Suprapubic skin (tissue), 4 donors: Measurements from ENCODE around the gene PARD3B. TPM values are rescaled to one million over a fixed set of nuclear protein-coding genes. Genes with fewer than 3 reads are reported as not detected.

ENCODE experiments used
- DNase-seq, 2 donors: peaks; one replicate each; pipeline ENCODE4 v3.0.0-alpha.2; 2019; ENCODE audit warnings: low spot score in 2 of 2
- H3K27ac ChIP-seq: fragments of 200-600 bp; sonication (generic); one replicate; pipeline ENCODE4 v1.5.1; 2019
- H3K27me3 ChIP-seq: fragments of 200-600 bp; sonication (generic); one replicate; pipeline ENCODE4 v1.5.1; 2019
- H3K36me3 ChIP-seq: fragments of 200-600 bp; sonication (generic); one replicate; pipeline ENCODE4 v1.5.1; 2019
- H3K4me1 ChIP-seq: fragments of 200-600 bp; sonication (generic); one replicate; pipeline ENCODE4 v1.5.1; 2019
- H3K4me3 ChIP-seq: fragments of 200-600 bp; sonication (generic); one replicate; pipeline ENCODE4 v1.5.1; 2019; ENCODE audit warnings: mild to moderate bottlenecking
- H3K9me3 ChIP-seq: fragments of 200-600 bp; sonication (generic); one replicate; pipeline ENCODE4 v1.5.1; 2019
- EP300 ChIP-seq: sonication (generic); formaldehyde crosslinking; IDR thresholded peaks from one replicate; pipeline ENCODE4 v1.6.1; 2017; ENCODE audit warnings: antibody characterized with exemption
- POLR2A ChIP-seq, 2 donors: fragments of 450-650 bp; IDR thresholded peaks; one replicate each; pipeline ENCODE4 v1.6.1; 2017; ENCODE audit warnings: antibody characterized with exemption in 2 of 2, mild to moderate bottlenecking in 2 of 2, moderate library complexity in 2 of 2
- POLR2AphosphoS5 ChIP-seq, 3 donors: sonication (generic); formaldehyde crosslinking; IDR thresholded peaks; one replicate each; pipeline ENCODE4 v1.6.1; 2017; ENCODE audit warnings: antibody characterized with exemption in 3 of 3
- WGBS: methylation state at CpG from one replicate; pipeline ENCODE4 v1.1.5; 2018; 5-methylcytosine and 5-hydroxymethylcytosine counted together
- total RNA-seq, 4 donors: library from RNA; depleted of rRNA; stranded (reverse); fragments of >200 nt; gene quantifications; one replicate each; pipeline ENCODE4 v1.1.0, GENCODE V29; 2016
- TF ChIP-seq, protein P1 (sequence below), 2 donors: fragments of 200-600 bp in 1 of 2; fragments of 450-650 bp in 1 of 2; sonication (generic) in 1 of 2; IDR thresholded peaks; one replicate each; pipeline ENCODE4 v1.5.1; 2016 to 2019; ENCODE audit warnings: antibody characterized with exemption in 2 of 2, mild to moderate bottlenecking in 1 of 2, moderate library complexity in 1 of 2

The PARD3B gene
- total RNA-seq, 4 donors from 2014 or later = 12.5 to 18.9 (median 15.5) TPM

DNA sequence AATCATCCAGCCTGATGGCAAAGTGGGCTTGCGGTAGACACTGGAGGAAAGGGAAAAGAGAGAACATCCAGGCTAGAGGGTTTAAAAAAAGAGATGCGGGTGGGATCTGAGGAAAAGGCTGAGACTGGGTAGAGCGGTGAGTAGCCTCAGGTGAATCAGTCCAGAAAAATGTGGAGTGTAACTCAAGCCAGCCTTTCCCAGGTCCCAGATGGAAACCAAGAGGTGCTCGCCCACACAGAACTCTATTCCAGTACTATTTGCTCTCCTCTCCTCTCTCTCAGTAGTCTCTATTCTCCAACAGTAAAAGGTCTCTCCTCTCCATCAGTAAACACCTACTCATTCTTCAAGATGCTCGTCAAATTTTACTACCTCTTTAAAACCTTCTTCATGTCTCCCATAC lies 1098.7 kb downstream of the PARD3B start:
- peaks cover 5% of the 10 kb centered on the region for H3K4me1 ChIP-seq
- no peak for DNase-seq
- H3K27me3 ChIP-seq = no peaks in the 10 kb centered on the region
- H3K27ac ChIP-seq = no peak overlapping the region
- WGBS = 92% methylated on average over 5 of the region's 5 CpGs
- TF ChIP-seq, protein P1, sequence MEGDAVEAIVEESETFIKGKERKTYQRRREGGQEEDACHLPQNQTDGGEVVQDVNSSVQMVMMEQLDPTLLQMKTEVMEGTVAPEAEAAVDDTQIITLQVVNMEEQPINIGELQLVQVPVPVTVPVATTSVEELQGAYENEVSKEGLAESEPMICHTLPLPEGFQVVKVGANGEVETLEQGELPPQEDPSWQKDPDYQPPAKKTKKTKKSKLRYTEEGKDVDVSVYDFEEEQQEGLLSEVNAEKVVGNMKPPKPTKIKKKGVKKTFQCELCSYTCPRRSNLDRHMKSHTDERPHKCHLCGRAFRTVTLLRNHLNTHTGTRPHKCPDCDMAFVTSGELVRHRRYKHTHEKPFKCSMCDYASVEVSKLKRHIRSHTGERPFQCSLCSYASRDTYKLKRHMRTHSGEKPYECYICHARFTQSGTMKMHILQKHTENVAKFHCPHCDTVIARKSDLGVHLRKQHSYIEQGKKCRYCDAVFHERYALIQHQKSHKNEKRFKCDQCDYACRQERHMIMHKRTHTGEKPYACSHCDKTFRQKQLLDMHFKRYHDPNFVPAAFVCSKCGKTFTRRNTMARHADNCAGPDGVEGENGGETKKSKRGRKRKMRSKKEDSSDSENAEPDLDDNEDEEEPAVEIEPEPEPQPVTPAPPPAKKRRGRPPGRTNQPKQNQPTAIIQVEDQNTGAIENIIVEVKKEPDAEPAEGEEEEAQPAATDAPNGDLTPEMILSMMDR (IDR thresholded peaks at IDR 0.05) = no peak
- TF ChIP-seq POLR2A (IDR thresholded peaks at IDR 0.05) (no peak), EP300 (no peak), POLR2AphosphoS5 (IDR thresholded peaks at IDR 0.05) (no peak)
- no peaks in the 10 kb centered on the region for H3K36me3 ChIP-seq
- H3K4me3 ChIP-seq = no peak overlapping the region
- no peaks in the 10 kb centered on the region for H3K9me3 ChIP-seq

DNA sequence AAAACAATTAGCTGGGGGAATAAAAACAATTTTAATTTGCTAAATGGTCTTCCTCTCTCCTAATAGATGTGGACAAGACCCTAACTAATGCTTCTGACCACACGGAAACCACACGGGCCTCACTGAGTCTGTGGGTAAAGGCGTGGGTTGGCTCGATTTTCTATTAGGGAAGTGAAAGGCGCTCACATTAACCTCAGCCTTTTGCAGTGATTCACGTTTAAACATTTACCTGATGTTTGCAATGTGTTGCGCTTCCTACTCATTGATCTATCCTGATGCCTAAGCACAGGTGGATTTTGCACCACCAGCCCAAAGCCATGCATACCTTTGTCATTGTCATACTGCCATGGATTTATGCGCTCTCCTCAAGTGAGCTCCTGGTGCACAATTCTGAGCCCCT lies 1101.4 kb downstream of the PARD3B start:
- WGBS = 82% methylated on average over 8 of the region's 8 CpGs
- H3K27ac ChIP-seq = no peak overlapping the region
- peaks cover 10% of the 10 kb centered on the region for H3K4me1 ChIP-seq
- no peaks in the 10 kb centered on the region for H3K36me3 ChIP-seq
- no peaks in the 10 kb centered on the region for H3K9me3 ChIP-seq
- TF ChIP-seq, protein P1 (IDR thresholded peaks at IDR 0.05) = no peak
- no peak for TF ChIP-seq EP300
- no peak for TF ChIP-seq POLR2AphosphoS5 (IDR thresholded peaks at IDR 0.05)
- TF ChIP-seq POLR2A (IDR thresholded peaks at IDR 0.05) = no peak
- no peak for DNase-seq
- H3K27me3 ChIP-seq = no peaks in the 10 kb centered on the region
- no peak overlapping the region for H3K4me3 ChIP-seq

DNA sequence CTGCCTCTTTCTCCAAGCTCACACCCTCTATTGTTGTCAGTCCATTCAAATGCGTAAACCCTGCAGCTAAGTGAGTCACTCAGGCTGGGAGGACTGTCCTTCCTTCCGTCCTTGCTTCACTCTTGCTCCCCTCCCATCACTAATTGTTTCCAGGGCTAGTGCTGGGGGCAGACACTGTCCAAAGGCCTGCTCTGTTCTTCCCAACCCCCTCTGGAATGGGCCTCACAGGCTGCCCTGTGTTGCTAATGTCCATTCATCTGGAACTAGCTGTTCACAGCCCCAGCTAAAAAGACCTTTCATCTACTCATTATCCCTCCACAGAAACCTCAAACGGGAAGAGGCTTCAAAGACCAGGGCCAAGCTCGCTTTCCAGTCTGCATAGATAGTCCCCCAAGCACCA lies 1105.2 kb downstream of the PARD3B start:
- Histone ChIP-seq H3K36me3 (no peaks in the 10 kb centered on the region), H3K27ac (peak overlapping the region; percentile 70), H3K4me1 (peaks cover 5% of the 10 kb centered on the region), H3K27me3 (no peaks in the 10 kb centered on the region), H3K9me3 (no peaks in the 10 kb centered on the region), H3K4me3 (no peak overlapping the region)
- TF ChIP-seq EP300 (no peak), POLR2A (IDR thresholded peaks at IDR 0.05) (no peak), POLR2AphosphoS5 (IDR thresholded peaks at IDR 0.05) (peak in 2 of 3 donors; percentile 47 to 59)
- TF ChIP-seq, protein P1 (IDR thresholded peaks at IDR 0.05) = no peak
- WGBS = 58% methylated on average over 4 of the region's 4 CpGs
- DNase-seq = peak in 1 of 2 donors; percentile 74

DNA sequence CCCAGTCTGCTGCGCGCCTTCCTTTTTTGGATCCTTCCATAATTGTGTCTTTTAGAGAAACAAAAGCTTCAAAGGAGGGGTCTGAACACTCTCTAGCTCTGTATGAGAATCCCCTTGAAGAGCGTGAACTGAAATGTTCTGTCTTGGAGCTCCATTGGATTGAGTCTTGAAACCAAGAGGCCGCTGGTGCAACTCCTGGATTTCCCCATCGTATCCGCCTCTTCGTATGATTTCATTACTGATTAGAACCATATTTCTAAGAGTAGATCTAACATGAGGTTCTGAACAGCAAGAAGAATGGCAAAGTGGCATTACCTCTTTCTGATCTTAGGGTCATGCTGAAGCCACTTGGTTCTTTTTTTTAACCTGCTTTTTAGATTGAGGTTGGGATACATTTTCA lies 1105.7 kb downstream of the PARD3B start:
- Histone ChIP-seq H3K27me3 (no peaks in the 10 kb centered on the region), H3K4me1 (peaks cover 8% of the 10 kb centered on the region), H3K27ac (peak overlapping the region; percentile 70), H3K36me3 (no peaks in the 10 kb centered on the region), H3K9me3 (no peaks in the 10 kb centered on the region), H3K4me3 (no peak overlapping the region)
- TF ChIP-seq, protein P1 (IDR thresholded peaks at IDR 0.05) = no peak
- no peak for TF ChIP-seq POLR2A (IDR thresholded peaks at IDR 0.05)
- no peak for TF ChIP-seq POLR2AphosphoS5 (IDR thresholded peaks at IDR 0.05)
- TF ChIP-seq EP300 = no peak
- no peak for DNase-seq
- 83% methylated on average over 7 of the region's 7 CpGs for WGBS

- no peak overlapping the region for H3K4me3 ChIP-seq
- TF ChIP-seq POLR2AphosphoS5 (IDR thresholded peaks at IDR 0.05) (no peak), POLR2A (IDR thresholded peaks at IDR 0.05) (no peak), EP300 (no peak)
- TF ChIP-seq, protein P1 (IDR thresholded peaks at IDR 0.05) = no peak
- no peaks in the 10 kb centered on the region for H3K36me3 ChIP-seq
- no peak for DNase-seq
- WGBS = 0% methylated on average over 1 of the region's 1 CpG
- H3K27ac ChIP-seq = no peak overlapping the region
- no peaks in the 10 kb centered on the region for H3K9me3 ChIP-seq
- H3K27me3 ChIP-seq = no peaks in the 10 kb centered on the region
- peaks cover 14% of the 10 kb centered on the region for H3K4me1 ChIP-seq
These were observed 1106.4 kb downstream of the PARD3B start for GRCh38 chr2:205651719-205652118.
